Thyroid gland (tissue), 4 donors: ENCODE measurements around the gene PDE1C. TPM values are rescaled to one million over a fixed set of nuclear protein-coding genes. Genes with fewer than 3 reads are reported as not detected.

Experiments
- DNase-seq, 2 donors: peaks; one replicate each; pipeline ENCODE4 v3.0.0-alpha.2; 2019
- H3K27ac ChIP-seq, 3 donors: fragments of 200-600 bp; sonication (generic); 1 replicate in 2 of 3; 2 replicates in 1 of 3; pipeline ENCODE4 v1.5.1; 2016 to 2019; ENCODE audit warnings: mild to moderate bottlenecking in 1 of 3, moderate library complexity in 1 of 3
- H3K27me3 ChIP-seq: fragments of 200-600 bp; sonication (generic); one replicate; pipeline ENCODE4 v1.5.1; 2019
- H3K36me3 ChIP-seq, 2 donors: fragments of 200-600 bp; sonication (generic); one replicate each; pipeline ENCODE4 v1.5.1; 2016 to 2019
- H3K4me1 ChIP-seq, 2 donors: fragments of 200-600 bp; sonication (generic); one replicate each; pipeline ENCODE4 v1.5.1; 2017 to 2019
- H3K4me3 ChIP-seq, 3 donors: fragments of 200-600 bp; sonication (generic); replicated peaks in 1 of 3; 1 replicate in 2 of 3; 2 replicates in 1 of 3; pipeline ENCODE4 v1.5.1; 2016; ENCODE audit warnings: mild to moderate bottlenecking in 1 of 3
- H3K9me3 ChIP-seq: fragments of 200-600 bp; sonication (generic); one replicate; pipeline ENCODE4 v1.5.1; 2017
- POLR2A ChIP-seq, 2 donors: fragments of 450-650 bp; IDR thresholded peaks; one replicate each; pipeline ENCODE4 v1.6.1; 2017; ENCODE audit warnings: antibody characterized with exemption in 2 of 2, mild to moderate bottlenecking in 2 of 2, moderate library complexity in 1 of 2
- WGBS, 2 donors: methylation state at CpG; one replicate each; pipeline ENCODE4 v1.1.5; 2017; 5-methylcytosine and 5-hydroxymethylcytosine counted together
- intact Hi-C: fragments of 100-400 bp; cut with DNase I; formaldehyde crosslinking; loops from one replicate; pipeline ENCODE4 v1.15.1; 2023
- total RNA-seq, 4 donors: library from RNA; depleted of rRNA; stranded (reverse); fragments of >200 nt; gene quantifications; one replicate each; pipeline ENCODE4 v1.2.3, GENCODE V29; 2016
- TF ChIP-seq, protein P1 (sequence below), 6 experiments: fragments of 200-600 bp in 3 of 6; fragments of 450-650 bp in 3 of 6; sonication (generic) in 3 of 6; IDR thresholded peaks; one replicate each; pipeline ENCODE4 v1.5.1; 2016 to 2019; ENCODE audit warnings: antibody characterized with exemption in 6 of 6, mild to moderate bottlenecking in 2 of 6, inconsistent platforms in 1 of 6, moderate library complexity in 1 of 6

The PDE1C gene
- total RNA-seq, 4 donors from 2014 or later, result 2.8 to 7.8 (median 4.0) TPM

DNA sequence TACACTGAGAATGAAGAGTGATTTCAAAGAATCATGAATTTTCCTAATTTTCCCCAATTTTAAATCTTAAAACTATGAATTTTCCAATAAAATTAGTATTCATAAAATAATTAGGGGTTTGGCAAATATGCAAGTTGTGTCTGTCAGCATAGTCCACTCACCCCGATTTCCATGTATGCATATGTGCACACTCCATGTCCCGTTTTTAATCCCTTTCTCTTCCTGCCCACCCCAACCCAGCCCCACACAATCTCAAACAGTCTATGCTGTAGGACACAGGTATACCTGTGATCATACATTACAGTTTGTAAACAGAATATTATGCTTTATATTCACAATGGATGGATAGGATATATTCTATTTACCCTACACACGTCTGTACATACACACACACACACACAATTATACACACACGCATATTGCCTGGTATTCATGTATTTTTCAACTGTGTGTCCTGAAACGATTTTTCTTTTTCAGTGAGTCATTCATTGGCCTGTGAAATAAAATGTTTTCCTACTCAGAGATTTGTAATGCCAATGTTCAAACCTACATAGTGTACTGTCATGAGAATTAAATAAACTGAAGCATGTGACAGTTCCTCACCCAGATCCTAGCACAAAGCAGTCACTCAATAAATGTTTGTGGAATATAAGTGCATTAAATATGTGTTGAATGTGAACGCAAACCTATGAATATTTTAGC, 144.3 kb downstream of the PDE1C start:
- WGBS, 2 donors, result 84 to 86% methylated on average over 6 of the region's 6 CpGs
- no peaks in the 10 kb centered on the region for H3K27me3 ChIP-seq
- TF ChIP-seq, protein P1, sequence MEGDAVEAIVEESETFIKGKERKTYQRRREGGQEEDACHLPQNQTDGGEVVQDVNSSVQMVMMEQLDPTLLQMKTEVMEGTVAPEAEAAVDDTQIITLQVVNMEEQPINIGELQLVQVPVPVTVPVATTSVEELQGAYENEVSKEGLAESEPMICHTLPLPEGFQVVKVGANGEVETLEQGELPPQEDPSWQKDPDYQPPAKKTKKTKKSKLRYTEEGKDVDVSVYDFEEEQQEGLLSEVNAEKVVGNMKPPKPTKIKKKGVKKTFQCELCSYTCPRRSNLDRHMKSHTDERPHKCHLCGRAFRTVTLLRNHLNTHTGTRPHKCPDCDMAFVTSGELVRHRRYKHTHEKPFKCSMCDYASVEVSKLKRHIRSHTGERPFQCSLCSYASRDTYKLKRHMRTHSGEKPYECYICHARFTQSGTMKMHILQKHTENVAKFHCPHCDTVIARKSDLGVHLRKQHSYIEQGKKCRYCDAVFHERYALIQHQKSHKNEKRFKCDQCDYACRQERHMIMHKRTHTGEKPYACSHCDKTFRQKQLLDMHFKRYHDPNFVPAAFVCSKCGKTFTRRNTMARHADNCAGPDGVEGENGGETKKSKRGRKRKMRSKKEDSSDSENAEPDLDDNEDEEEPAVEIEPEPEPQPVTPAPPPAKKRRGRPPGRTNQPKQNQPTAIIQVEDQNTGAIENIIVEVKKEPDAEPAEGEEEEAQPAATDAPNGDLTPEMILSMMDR (IDR thresholded peaks at IDR 0.05), result no peak
- TF ChIP-seq POLR2A (IDR thresholded peaks at IDR 0.05), result no peak
- H3K36me3 ChIP-seq, result no peaks in the 10 kb centered on the region
- no peak for DNase-seq
- no peaks in the 10 kb centered on the region for H3K9me3 ChIP-seq
- H3K4me3 ChIP-seq, result no peak overlapping the region
- no peaks in the 10 kb centered on the region for H3K4me1 ChIP-seq
- H3K27ac ChIP-seq, result no peak overlapping the region
- intact Hi-C loops, result no loop called here

DNA sequence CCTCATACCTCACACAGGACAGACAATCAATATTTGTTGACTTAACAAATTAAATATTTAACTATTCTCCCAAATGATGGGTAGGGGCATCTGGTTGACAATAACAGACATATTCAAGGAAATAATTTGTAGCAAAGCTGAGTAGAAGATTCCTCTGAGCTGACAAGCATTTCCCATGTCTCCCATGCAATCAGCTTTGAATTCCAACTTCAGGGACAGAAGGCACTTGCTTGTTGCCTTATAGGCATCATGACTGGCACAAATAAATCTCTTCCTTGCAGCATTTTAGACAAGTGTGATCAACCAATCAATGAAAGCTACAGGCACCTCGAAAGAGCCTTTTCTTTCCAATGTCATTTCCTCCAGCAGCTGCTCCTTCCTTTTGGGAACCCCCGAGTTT, 146.0 kb downstream of the PDE1C start:
- 86 to 89% methylated on average over 2 of the region's 2 CpGs for WGBS, 2 donors
- Histone ChIP-seq H3K36me3 (no peaks in the 10 kb centered on the region), H3K27me3 (no peaks in the 10 kb centered on the region), H3K4me3 (no peak overlapping the region), H3K4me1 (no peaks in the 10 kb centered on the region), H3K27ac (no peak overlapping the region), H3K9me3 (no peaks in the 10 kb centered on the region)
- intact Hi-C loops, result no loop called here
- TF ChIP-seq, protein P1 (IDR thresholded peaks at IDR 0.05), result no peak
- no peak for TF ChIP-seq POLR2A (IDR thresholded peaks at IDR 0.05)
- no peak for DNase-seq

DNA sequence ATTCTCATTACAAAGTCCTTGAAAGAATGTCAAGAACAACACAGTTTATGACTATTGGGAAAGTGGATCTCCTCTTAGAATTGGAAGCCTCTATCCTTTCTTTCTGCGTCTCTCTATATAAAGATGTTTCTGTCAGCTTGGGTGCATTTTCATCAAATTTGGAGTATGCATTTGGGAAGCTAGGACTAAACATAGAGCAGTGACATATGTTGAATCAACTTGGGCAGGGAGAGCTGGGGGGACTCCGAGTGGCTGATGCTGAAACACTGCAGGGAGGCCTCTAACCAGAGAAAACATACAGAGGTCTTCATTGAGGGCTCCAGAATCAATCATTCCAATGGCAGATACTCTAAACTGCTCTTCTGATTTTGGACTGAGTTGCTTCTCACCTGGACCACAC, 147.4 kb downstream of the PDE1C start:
- TF ChIP-seq, protein P1 (IDR thresholded peaks at IDR 0.05), result no peak
- no peak for TF ChIP-seq POLR2A (IDR thresholded peaks at IDR 0.05)
- H3K4me1 ChIP-seq, result no peaks in the 10 kb centered on the region
- DNase-seq, result no peak
- no peaks in the 10 kb centered on the region for H3K27me3 ChIP-seq
- H3K36me3 ChIP-seq, result no peaks in the 10 kb centered on the region
- 72 to 80% methylated on average over 2 of the region's 2 CpGs for WGBS, 2 donors
- no peak overlapping the region for H3K4me3 ChIP-seq
- no peaks in the 10 kb centered on the region for H3K9me3 ChIP-seq
- intact Hi-C loops, result no loop called here
- no peak overlapping the region for H3K27ac ChIP-seq

DNA sequence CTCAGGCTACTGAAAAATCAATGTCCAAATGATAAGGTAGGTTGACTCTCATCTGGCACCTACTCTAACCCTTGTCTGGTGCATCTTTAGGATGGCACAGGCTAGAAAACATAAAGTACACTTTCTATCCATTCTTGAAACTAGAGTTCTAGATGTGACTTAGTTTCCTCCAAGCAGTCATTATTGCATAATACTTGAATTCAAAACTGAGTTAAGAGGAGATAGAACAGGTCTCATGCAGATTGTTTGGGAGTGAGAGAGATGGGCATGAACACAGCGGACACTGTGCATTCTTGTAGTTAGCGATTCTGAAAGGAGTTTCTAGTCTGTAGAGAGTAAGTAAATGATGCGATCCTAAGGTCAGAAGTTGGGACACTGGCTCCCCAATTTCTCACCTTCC, 149.2 kb downstream of the PDE1C start:
- Histone ChIP-seq H3K27ac (no peak overlapping the region), H3K27me3 (no peaks in the 10 kb centered on the region), H3K9me3 (no peaks in the 10 kb centered on the region), H3K36me3 (no peaks in the 10 kb centered on the region), H3K4me1 (no peaks in the 10 kb centered on the region), H3K4me3 (no peak overlapping the region)
- 87 to 94% methylated on average over 3 of the region's 3 CpGs for WGBS, 2 donors
- no peak for DNase-seq
- intact Hi-C loops, result no loop called here
- no peak for TF ChIP-seq POLR2A (IDR thresholded peaks at IDR 0.05)
- TF ChIP-seq, protein P1 (IDR thresholded peaks at IDR 0.05), result no peak

DNA sequence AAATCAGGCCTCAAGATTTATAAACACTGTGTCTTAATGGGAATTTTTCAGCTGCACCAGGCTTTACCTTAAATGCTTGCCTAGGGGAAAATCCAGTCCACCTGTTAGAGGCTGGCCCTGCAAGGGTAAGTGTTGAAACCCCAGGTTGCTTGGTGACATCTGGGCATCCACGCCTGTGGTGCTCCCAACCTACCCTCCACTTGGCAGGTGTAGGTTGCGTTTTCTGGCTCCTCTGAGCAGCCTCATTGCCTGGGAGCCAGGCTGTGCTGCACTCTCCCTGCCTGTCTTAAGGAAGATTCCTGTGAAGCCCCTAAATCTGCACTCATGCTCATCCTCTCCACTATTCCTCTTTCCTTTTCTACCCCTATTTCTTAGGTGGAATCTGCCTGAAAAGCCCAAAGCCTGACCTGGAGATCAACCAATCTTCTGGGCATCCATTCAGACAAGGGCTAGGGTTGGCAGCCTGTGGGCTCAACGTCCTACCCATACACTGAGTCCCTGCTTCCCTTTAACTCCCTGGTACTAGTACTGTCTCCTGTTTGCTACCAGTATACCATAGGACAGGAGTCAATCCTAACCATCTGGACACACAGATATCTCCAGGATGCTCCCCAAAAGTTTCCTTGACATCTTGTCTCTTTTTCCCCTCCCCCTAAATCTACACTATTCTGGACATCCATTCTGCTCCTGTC, 150.4 kb downstream of the PDE1C start:
- Histone ChIP-seq H3K4me3 (no peak overlapping the region), H3K27me3 (no peaks in the 10 kb centered on the region), H3K36me3 (no peaks in the 10 kb centered on the region), H3K4me1 (no peaks in the 10 kb centered on the region), H3K9me3 (no peaks in the 10 kb centered on the region), H3K27ac (no peak overlapping the region)
- WGBS, 2 donors, result 76 to 79% methylated on average over 3 of the region's 3 CpGs
- intact Hi-C loops, result no loop called here
- DNase-seq, result no peak
- no peak for TF ChIP-seq POLR2A (IDR thresholded peaks at IDR 0.05)
- TF ChIP-seq, protein P1 (IDR thresholded peaks at IDR 0.05), result no peak
